Osteoblast (primary cell): ENCODE results near the gene ACAT2. TPM values are rescaled to one million over a fixed set of nuclear protein-coding genes. Genes with fewer than 3 reads are reported as not detected.

Experiments
- DNase-seq: peaks from one replicate; pipeline ENCODE4 v3.0.0; 2011; ENCODE audit warnings: low spot score, mixed read lengths; ENCODE audit not compliant: insufficient read length; ENCODE audit errors: missing footprints
- H2AFZ ChIP-seq: 2 replicates; pipeline ENCODE4 v1.6.0; 2011; ENCODE audit warnings: mild to moderate bottlenecking, low read length
- H3K27ac ChIP-seq: 2 replicates; pipeline ENCODE4 v1.5.1; 2011; ENCODE audit warnings: mild to moderate bottlenecking, low read depth, low read length, moderate library complexity
- H3K27me3 ChIP-seq: 2 replicates; pipeline ENCODE4 v1.6.0; 2012; ENCODE audit warnings: mild to moderate bottlenecking, control low read depth, inconsistent platforms, low read length, moderate library complexity; ENCODE audit not compliant: insufficient read depth
- H3K36me3 ChIP-seq: 2 replicates; pipeline ENCODE4 v1.5.1; 2011; ENCODE audit warnings: mild to moderate bottlenecking, low read length, control low read depth, moderate library complexity; ENCODE audit not compliant: insufficient read depth
- H3K4me1 ChIP-seq: 2 replicates; pipeline ENCODE4 v1.5.1; 2011; ENCODE audit warnings: mild to moderate bottlenecking, low read length, control low read depth, moderate library complexity; ENCODE audit not compliant: insufficient read depth
- H3K4me2 ChIP-seq: 2 replicates; pipeline ENCODE4 v1.6.0; 2011; ENCODE audit warnings: mild to moderate bottlenecking, low read length; ENCODE audit not compliant: insufficient read depth
- H3K4me3 ChIP-seq: fragments of 200-600 bp; sonication (generic); 3 replicates; pipeline ENCODE4 v1.5.1; 2012; ENCODE audit warnings: mild to moderate bottlenecking, low read length, inconsistent platforms; ENCODE audit not compliant: insufficient read depth
- H3K79me2 ChIP-seq: 2 replicates; pipeline ENCODE4 v1.6.0; 2012; ENCODE audit warnings: mild to moderate bottlenecking, low read length, control low read depth, inconsistent platforms; ENCODE audit not compliant: insufficient read depth
- H3K9me3 ChIP-seq: 2 replicates; pipeline ENCODE4 v1.5.1; 2011; ENCODE audit warnings: low read depth, low read length, control low read depth
- H4K20me1 ChIP-seq: 2 replicates; pipeline ENCODE4 v1.6.0; 2012; ENCODE audit warnings: mild to moderate bottlenecking, low read length, control low read depth; ENCODE audit not compliant: insufficient read depth
- CTCF ChIP-seq: IDR thresholded peaks from 2 replicates; pipeline ENCODE4 v1.5.1; 2011; ENCODE audit warnings: mild to moderate bottlenecking, low read depth, low read length, moderate library complexity; ENCODE audit errors: extremely low read depth
- total RNA-seq: library from RNA; depleted of rRNA; stranded (reverse); fragments of >200 nt; gene quantifications from 2 replicates; pipeline ENCODE4 v1.2.3, GENCODE V29; 2012

ACAT2 gene
- total RNA-seq, 1 donor, result 41.6 TPM

GRCh38 chr6:159766906-159767305, 5.1 kb downstream of the ACAT2 start:
- Histone ChIP-seq H4K20me1 (no peaks in the 10 kb centered on the region), H3K4me1 (peaks cover 7% of the 10 kb centered on the region), H3K36me3 (peaks cover 49% of the 10 kb centered on the region), H3K27ac (no peak overlapping the region), H3K79me2 (peaks cover 14% of the 10 kb centered on the region), H2AFZ (no peak overlapping the region), H3K9me3 (no peaks in the 10 kb centered on the region), H3K4me2 (no peak overlapping the region), H3K27me3 (no peaks in the 10 kb centered on the region), H3K4me3 (no peak overlapping the region)
- TF ChIP-seq CTCF, result no peak
- DNase-seq, result no peak

GRCh38 chr6:159769470-159769869, 7.6 kb downstream of the ACAT2 start:
- no peak overlapping the region for H2AFZ ChIP-seq
- H3K9me3 ChIP-seq, result no peaks in the 10 kb centered on the region
- H3K79me2 ChIP-seq, result peaks cover 3% of the 10 kb centered on the region
- no peak overlapping the region for H3K4me2 ChIP-seq
- no peaks in the 10 kb centered on the region for H3K4me1 ChIP-seq
- H3K36me3 ChIP-seq, result peaks cover 53% of the 10 kb centered on the region
- H3K27ac ChIP-seq, result no peak overlapping the region
- DNase-seq, result no peak
- no peaks in the 10 kb centered on the region for H3K27me3 ChIP-seq
- TF ChIP-seq CTCF, result no peak
- H4K20me1 ChIP-seq, result no peaks in the 10 kb centered on the region
- no peak overlapping the region for H3K4me3 ChIP-seq

GRCh38 chr6:159772196-159772595, 10.4 kb downstream of the ACAT2 start:
- no peak for DNase-seq
- Histone ChIP-seq H2AFZ (no peak overlapping the region), H3K4me1 (no peaks in the 10 kb centered on the region), H4K20me1 (no peaks in the 10 kb centered on the region), H3K9me3 (no peaks in the 10 kb centered on the region), H3K4me3 (no peak overlapping the region), H3K36me3 (peaks cover 56% of the 10 kb centered on the region), H3K27me3 (no peaks in the 10 kb centered on the region), H3K4me2 (no peak overlapping the region), H3K79me2 (no peaks in the 10 kb centered on the region), H3K27ac (no peak overlapping the region)
- TF ChIP-seq CTCF, result no peak

GRCh38 chr6:159777240-159777904, 15.5 kb downstream of the ACAT2 start:
- peaks cover 6% of the 10 kb centered on the region for H3K79me2 ChIP-seq
- H3K4me3 ChIP-seq, result no peak overlapping the region
- no peak overlapping the region for H3K27ac ChIP-seq
- no peaks in the 10 kb centered on the region for H3K27me3 ChIP-seq
- H3K4me1 ChIP-seq, result no peaks in the 10 kb centered on the region
- H3K4me2 ChIP-seq, result no peak overlapping the region
- peaks cover 75% of the 10 kb centered on the region for H3K36me3 ChIP-seq
- H3K9me3 ChIP-seq, result no peaks in the 10 kb centered on the region
- TF ChIP-seq CTCF, result no peak
- no peak overlapping the region for H2AFZ ChIP-seq
- no peak for DNase-seq
- no peaks in the 10 kb centered on the region for H4K20me1 ChIP-seq
